WERI-Rb-1 (cell line): ENCODE data around the gene EPHA8.

Experiments
- DNase-seq: peaks from one replicate; pipeline ENCODE4 v3.0.0-alpha.2; 2020
- H3K27ac ChIP-seq: fragments of 250-450 bp; sonication (Bioruptor Pico); 2 replicates; pipeline ENCODE4 v1.5.1; 2020; ENCODE audit warnings: mild to moderate bottlenecking, moderate library complexity
- H3K27me3 ChIP-seq: fragments of 250-450 bp; sonication (Bioruptor Pico); 2 replicates; pipeline ENCODE4 v1.5.1; 2021; ENCODE audit warnings: mild to moderate bottlenecking, low read depth, moderate library complexity; ENCODE audit not compliant: insufficient read depth, severe bottlenecking
- H3K36me3 ChIP-seq: fragments of 250-450 bp; sonication (Bioruptor Pico); 2 replicates; pipeline ENCODE4 v1.5.1; 2020; ENCODE audit warnings: mild to moderate bottlenecking, moderate library complexity
- H3K4me3 ChIP-seq: 2 replicates; pipeline ENCODE4 v1.5.1; 2011; ENCODE audit warnings: low read depth, mild to moderate bottlenecking, control low read depth, low read length
- H3K9me3 ChIP-seq: fragments of 250-450 bp; sonication (Bioruptor Pico); 2 replicates; pipeline ENCODE4 v1.5.1; 2021; ENCODE audit warnings: mild to moderate bottlenecking, moderate library complexity; ENCODE audit not compliant: severe bottlenecking
- TF ChIP-seq, protein P1 (sequence below): IDR thresholded peaks from 2 replicates; pipeline ENCODE4 v1.5.1; 2011; ENCODE audit warnings: low read depth, mild to moderate bottlenecking, control low read depth, inconsistent platforms, low read length

Gene EPHA8

DNA sequence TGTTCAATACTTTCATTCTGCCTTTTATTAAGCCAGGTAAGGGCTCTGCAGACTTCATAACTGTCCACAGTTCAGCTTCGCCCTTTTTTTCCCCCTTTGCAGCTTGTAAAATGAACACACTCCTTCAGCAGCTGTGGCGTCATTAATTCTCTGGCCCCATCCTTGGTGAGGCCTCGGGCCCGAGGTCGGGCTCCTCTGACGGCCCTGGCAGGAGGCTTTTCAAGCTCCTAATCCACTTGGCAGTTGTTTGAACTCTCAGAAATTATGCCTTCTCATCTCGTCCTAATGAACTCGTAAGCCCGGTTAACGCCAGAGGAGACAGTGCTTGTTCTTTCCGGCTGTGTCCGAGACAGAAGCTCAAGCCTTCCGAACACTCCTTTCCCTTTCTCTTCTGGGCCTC, 18.1 kb upstream of the EPHA8 start:
- H3K27ac ChIP-seq, result no peak overlapping the region
- H3K9me3 ChIP-seq, result no peaks in the 10 kb centered on the region
- no peaks in the 10 kb centered on the region for H3K27me3 ChIP-seq
- TF ChIP-seq, protein P1, sequence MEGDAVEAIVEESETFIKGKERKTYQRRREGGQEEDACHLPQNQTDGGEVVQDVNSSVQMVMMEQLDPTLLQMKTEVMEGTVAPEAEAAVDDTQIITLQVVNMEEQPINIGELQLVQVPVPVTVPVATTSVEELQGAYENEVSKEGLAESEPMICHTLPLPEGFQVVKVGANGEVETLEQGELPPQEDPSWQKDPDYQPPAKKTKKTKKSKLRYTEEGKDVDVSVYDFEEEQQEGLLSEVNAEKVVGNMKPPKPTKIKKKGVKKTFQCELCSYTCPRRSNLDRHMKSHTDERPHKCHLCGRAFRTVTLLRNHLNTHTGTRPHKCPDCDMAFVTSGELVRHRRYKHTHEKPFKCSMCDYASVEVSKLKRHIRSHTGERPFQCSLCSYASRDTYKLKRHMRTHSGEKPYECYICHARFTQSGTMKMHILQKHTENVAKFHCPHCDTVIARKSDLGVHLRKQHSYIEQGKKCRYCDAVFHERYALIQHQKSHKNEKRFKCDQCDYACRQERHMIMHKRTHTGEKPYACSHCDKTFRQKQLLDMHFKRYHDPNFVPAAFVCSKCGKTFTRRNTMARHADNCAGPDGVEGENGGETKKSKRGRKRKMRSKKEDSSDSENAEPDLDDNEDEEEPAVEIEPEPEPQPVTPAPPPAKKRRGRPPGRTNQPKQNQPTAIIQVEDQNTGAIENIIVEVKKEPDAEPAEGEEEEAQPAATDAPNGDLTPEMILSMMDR, result no peak
- DNase-seq, result peak; percentile 68
- H3K4me3 ChIP-seq, result no peak overlapping the region
- H3K36me3 ChIP-seq, result no peaks in the 10 kb centered on the region

DNA sequence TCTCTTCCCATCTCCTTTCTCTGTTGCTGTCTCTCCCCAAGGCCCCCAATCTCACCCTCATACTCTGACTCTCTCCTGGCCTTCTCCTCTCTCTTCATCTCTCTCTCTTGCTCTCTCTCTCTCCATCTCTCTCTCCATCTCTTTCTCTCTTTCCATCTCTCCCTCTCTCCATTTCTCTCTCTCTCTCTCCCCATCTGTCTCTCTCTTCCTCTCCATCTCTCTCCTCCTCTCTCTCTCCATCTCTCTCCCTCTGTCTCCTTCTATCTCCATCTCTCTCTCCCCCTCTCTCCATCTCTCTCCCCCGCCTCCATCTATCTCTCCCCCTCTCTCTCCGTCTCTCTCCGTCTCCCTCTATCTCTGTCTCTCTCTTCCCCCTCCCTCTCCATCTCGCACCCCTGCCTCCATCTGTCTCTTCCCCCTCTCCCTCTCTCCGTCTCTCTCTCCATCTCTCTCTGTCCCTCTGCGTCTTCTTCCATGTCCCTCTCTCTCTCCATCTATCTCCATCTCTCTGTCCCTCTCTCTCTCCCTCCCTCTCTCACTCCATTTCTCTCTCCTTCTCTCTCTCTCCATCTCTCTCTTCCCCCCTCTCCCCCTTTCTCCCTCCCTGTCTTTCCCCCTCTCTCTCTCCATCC, 16.0 kb upstream of the EPHA8 start:
- H3K4me3 ChIP-seq, result no peak overlapping the region
- no peak for DNase-seq
- H3K9me3 ChIP-seq, result no peaks in the 10 kb centered on the region
- no peak overlapping the region for H3K27ac ChIP-seq
- TF ChIP-seq, protein P1, result no peak
- no peaks in the 10 kb centered on the region for H3K36me3 ChIP-seq
- H3K27me3 ChIP-seq, result no peaks in the 10 kb centered on the region

DNA sequence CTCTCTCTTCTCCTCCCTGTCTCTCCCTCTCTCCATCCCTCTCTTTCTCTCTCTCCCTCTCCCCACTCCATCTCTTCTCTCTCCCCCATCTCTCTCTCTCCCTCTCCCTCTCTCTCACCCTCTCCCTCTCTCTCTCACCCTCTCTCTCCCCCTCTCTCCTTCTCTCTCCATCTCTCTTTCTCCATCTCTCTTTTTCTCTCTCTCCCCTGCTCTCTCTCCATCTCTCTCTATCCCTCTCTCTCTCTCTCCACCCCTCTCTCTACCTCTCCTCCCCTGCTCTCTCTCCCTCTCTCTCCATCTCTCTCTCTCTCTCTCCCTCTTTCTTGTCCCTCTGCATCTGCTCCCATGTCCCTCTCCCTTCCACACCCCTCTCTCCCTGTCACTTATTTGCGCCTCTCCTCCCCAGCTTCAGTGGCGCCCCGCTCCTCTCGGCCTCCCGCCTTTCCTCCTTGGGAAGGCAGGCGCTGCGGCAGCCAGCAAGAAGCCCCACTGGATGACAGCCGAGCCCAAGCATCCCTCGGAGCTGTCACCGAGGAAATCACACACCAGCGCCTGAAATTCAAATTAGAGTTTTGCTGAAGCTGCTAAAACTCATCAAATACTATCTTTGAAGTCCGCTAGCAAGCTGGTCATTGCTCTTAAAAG, 15.3 kb upstream of the EPHA8 start:
- no peak overlapping the region for H3K4me3 ChIP-seq
- H3K9me3 ChIP-seq, result no peaks in the 10 kb centered on the region
- TF ChIP-seq, protein P1, result no peak
- no peak for DNase-seq
- no peak overlapping the region for H3K27ac ChIP-seq
- H3K36me3 ChIP-seq, result no peaks in the 10 kb centered on the region
- H3K27me3 ChIP-seq, result no peaks in the 10 kb centered on the region

DNA sequence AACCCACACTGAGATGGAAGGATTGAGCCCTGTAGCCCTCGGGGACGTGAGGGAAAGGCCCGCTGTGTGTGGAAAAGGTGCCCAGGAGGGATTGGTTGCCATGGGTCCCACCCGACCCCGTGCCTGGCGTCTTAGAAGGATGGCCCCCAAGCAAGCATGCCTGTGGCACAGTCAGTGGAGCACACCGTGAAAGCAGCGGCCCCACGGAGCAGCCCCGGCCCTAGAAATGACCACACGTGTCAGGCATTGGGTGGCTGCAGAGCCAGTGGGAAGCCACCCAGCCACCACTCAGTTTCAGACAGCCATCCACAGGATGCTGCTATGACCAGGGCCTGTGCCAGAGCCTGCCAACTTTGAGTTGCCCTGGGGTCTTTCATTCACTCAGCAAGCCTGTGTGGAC, 13.3 kb upstream of the EPHA8 start:
- Histone ChIP-seq H3K4me3 (no peak overlapping the region), H3K27ac (no peak overlapping the region), H3K9me3 (no peaks in the 10 kb centered on the region), H3K36me3 (no peaks in the 10 kb centered on the region), H3K27me3 (no peaks in the 10 kb centered on the region)
- DNase-seq, result no peak
- TF ChIP-seq, protein P1, result no peak

DNA sequence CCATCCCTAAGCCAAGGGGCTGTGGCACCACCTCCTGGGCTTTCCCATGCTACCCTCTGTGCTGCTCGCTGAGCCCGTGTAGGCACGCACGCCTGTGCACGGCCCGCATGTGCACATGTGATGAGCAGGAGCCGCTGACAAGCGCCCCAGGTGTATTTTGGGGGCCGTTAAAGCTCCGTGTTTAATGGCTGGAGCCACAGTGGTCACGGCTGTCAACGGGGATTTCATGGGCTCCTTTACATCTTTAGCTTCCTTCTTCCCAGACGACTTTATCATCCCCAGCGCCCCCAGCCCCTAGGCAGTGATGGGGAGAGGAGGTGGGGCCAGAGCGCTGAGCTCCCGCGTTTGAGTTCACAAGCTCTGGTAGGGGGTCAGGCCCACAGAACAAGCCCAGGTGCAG, 11.7 kb upstream of the EPHA8 start:
- Histone ChIP-seq H3K36me3 (no peaks in the 10 kb centered on the region), H3K9me3 (no peaks in the 10 kb centered on the region), H3K27me3 (no peaks in the 10 kb centered on the region), H3K27ac (no peak overlapping the region), H3K4me3 (no peak overlapping the region)
- TF ChIP-seq, protein P1, result no peak
- DNase-seq, result no peak

DNA sequence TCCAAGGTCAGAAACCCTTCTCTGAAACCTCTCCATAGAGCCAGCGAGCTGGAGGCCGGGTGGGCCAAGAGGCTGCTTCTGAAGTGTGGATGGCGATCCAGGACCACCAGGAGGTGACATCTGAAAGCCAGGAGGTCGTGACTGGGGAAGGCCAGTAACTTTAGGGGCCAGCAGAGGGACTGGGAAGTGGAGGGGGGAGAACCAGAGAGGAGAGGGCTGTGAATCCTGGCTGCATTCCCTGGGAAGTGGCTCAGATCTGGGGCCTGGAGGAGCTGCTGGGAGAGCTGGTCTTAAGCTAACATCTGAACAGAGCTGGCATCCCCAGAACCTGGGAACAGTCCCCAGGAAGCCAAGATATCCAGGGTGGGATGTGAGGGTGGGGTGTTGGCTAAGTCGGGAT, 11.3 kb upstream of the EPHA8 start:
- no peaks in the 10 kb centered on the region for H3K27me3 ChIP-seq

More for the DNA sequence above, 11.3 kb upstream of the EPHA8 start:
- H3K4me3 ChIP-seq, result no peak overlapping the region
- TF ChIP-seq, protein P1, result no peak
- no peaks in the 10 kb centered on the region for H3K9me3 ChIP-seq
- H3K36me3 ChIP-seq, result no peaks in the 10 kb centered on the region
- no peak overlapping the region for H3K27ac ChIP-seq
- no peak for DNase-seq
